ENCODE results near the gene DNAJB1. TPM values are rescaled to one million over a fixed set of nuclear protein-coding genes. Genes with fewer than 3 reads are reported as not detected.
A peak's percentile ranks its signal among the peaks of the same experiment; 100 is the strongest.

Gene DNAJB1
- total and polyA plus RNA-seq, 7 experiments from 2014 or later: 87.4 to 574 (median 221) TPM

DNA sequence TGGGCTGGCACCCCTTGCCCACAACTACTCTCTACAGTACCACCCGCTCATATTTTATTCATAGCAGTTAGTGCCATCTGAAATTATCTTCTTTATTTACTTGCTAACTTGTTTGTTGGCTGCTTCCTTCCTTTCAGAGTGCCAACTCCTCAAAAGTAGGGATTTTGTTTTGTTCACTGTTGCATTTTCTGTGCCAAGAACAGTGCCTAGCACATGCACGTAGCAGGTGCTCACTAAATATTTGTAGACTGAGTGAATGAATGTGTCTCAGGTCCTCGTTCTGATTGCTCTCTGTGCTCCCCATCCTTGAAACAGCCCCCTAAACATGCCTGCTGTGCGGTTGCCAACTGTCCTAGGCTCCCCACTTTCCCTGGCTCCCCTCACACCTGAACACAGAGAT is 23.8 kb downstream of the DNAJB1 start:
- ChIA-PET CTCF (interaction anchor here (3.2 kb wide), 1 partner anchor 13 kb away, joined by 16 read pairs; no protein-coding TSS in a partner anchor), POLR2A (interaction anchor here (4.0 to 34.0 kb wide), 2 partner anchors 11 to 37 kb away, joined by 58 to 1101 read pairs; partner anchors contain the start of genes DNAJB1 and TECR)

DNA sequence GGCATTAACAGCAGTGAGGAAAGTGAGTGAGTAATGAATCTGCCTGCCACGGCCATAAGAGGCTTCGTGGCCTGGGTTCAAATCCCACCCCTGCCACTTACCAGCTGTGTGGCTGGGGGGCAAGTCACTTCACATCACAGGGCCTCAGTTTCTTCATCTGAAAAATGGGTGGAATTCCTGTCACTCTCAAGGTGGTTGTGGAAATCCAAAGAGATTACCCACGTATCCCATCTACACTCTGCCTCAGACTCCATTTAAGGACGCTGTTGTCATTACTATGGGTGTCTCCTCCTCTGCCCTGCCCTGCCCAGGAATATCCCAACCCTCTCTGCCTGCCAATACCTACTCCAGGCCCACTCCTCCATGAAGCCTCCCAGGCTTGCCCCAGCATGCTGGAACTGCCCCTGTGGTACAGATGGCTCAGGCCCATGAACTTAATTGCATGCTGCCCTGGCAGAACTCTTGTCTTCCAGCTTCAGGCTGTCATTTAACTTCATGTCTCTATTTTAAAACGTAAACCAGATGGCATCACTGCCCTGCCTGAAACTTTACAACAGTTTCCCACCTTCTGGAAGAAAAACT is 25.4 kb downstream of the DNAJB1 start:
- Mint-ChIP-seq H3K9me3 (no peaks in the 10 kb centered on the region), H3K4me1 (peaks cover 5 to 35% (median 28%) of the 10 kb centered on the region in 7 donors), H3K4me3 (no peak overlapping the region), H3K27me3 (no peaks in the 10 kb centered on the region), H3K36me3 (peaks cover 0 to 23% (median 19%) of the 10 kb centered on the region in 5 donors), H3K27ac (peak overlapping the region in 8 of 9 donors; percentile 15 to 80 (median 64))
- Histone ChIP-seq H3K27me3 (ENCODE audit: control insufficient read depth in 2 of 2, insufficient read depth in 2 of 2, low read length in 2 of 2) (no peaks in the 10 kb centered on the region), H3K4me1 (ENCODE audit: control insufficient read depth in 2 of 2, insufficient read depth in 2 of 2, low read length in 2 of 2) (peaks cover 12 to 14% of the 10 kb centered on the region in 2 donors), H3K36me3 (ENCODE audit: control insufficient read depth in 2 of 3, insufficient read depth in 3 of 3, low read length in 3 of 3) (peaks cover 0 to 10% (median 3%) of the 10 kb centered on the region in 3 experiments), H3K9me3 (ENCODE audit: control insufficient read depth in 2 of 3, low read length in 3 of 3) (no peaks in the 10 kb centered on the region), H3K4me3 (ENCODE audit: low read length) (no peak overlapping the region), H3K27ac (ENCODE audit: low read depth, low read length) (no peak overlapping the region)
- ATAC-seq (no peak), DNase-seq (no peak)
- CTCF ChIA-PET: interaction anchor here (0.7 kb wide), 2 partner anchors 68 to 325 kb away, joined by 3 to 7 read pairs; no protein-coding TSS in a partner anchor
- intact Hi-C loops (cut with micrococcal nuclease): no loop called here
- POLR2A ChIA-PET: interaction anchor here (1.1 to 34.0 kb wide), 2 partner anchors 39 to 59 kb away, joined by 3 to 1101 read pairs; partner anchors contain the start of genes DNAJB1 and TECR

More for the DNA sequence above, 23.8 kb downstream of the DNAJB1 start:
- Histone ChIP-seq H3K4me1 (ENCODE audit: control insufficient read depth in 2 of 2, insufficient read depth in 2 of 2, low read length in 2 of 2) (peaks cover 12 to 14% of the 10 kb centered on the region in 2 donors), H3K36me3 (ENCODE audit: control insufficient read depth in 2 of 3, insufficient read depth in 3 of 3, low read length in 3 of 3) (peaks cover 0 to 10% (median 0%) of the 10 kb centered on the region in 3 experiments), H3K27ac (ENCODE audit: low read depth, low read length) (peak overlapping the region; percentile 53), H3K27me3 (ENCODE audit: control insufficient read depth in 2 of 2, insufficient read depth in 2 of 2, low read length in 2 of 2) (no peaks in the 10 kb centered on the region), H3K9me3 (ENCODE audit: control insufficient read depth in 2 of 3, low read length in 3 of 3) (no peaks in the 10 kb centered on the region), H3K4me3 (ENCODE audit: low read length) (no peak overlapping the region)
- intact Hi-C loops (cut with micrococcal nuclease): no loop called here
- no peaks in the 10 kb centered on the region for H3K27me3 Mint-ChIP-seq
- H3K4me3 Mint-ChIP-seq: peak overlapping the region; percentile 74 to 91 (median 88)
- no peaks in the 10 kb centered on the region for H3K9me3 Mint-ChIP-seq
- ATAC-seq (no peak), DNase-seq (no peak)
- H3K36me3 Mint-ChIP-seq: peaks cover 0 to 16% (median 15%) of the 10 kb centered on the region in 5 donors
- peaks cover 5 to 35% (median 28%) of the 10 kb centered on the region in 7 donors for H3K4me1 Mint-ChIP-seq
- H3K27ac Mint-ChIP-seq: peak overlapping the region; percentile 25 to 93 (median 82)

DNA sequence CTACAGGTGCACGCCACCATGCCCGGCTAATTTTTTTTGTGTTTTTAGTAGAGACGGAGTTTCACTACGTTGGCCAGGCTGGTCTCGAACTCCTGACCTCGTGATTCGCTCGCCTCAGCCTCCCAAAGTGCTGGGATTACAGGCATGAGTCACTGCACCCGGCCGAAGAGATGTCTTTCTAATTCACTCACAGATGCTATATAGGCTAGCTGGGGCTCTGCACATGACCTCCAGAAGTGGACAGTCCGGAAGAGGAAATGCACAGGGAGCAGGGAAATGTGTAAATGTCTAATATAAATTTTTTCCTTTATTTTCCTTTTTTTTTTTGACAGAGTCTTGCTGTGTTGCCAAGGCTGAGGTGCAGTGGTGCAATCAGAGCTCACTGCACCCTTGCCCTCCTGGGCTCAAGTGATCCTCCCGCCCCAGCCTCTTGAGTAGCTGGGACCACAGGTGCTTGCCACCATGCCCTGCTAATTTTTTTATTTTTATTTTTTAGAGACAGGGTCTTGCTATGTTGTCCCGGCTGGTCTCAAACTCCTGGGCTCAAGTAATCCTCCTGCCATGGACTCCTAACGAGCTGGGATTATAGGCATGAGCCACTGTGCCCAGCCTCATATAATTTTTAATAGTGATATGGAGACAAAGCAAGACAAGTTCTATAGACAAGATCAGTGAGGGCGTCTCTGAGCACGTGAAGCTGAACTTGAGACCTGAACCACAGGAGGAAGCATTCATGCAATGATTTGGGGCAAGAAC is 30.6 kb downstream of the DNAJB1 start:
- DNase-seq: no peak
- Mint-ChIP-seq H3K4me3 (no peak overlapping the region), H3K27me3 (no peaks in the 10 kb centered on the region), H3K4me1 (peaks cover 5 to 12% (median 11%) of the 10 kb centered on the region in 7 donors), H3K27ac (peak overlapping the region in 1 of 9 donors; percentile 48), H3K36me3 (peaks cover 0 to 19% (median 14%) of the 10 kb centered on the region in 5 donors), H3K9me3 (no peaks in the 10 kb centered on the region)
- POLR2A ChIA-PET: interaction anchor here (1.5 to 3.2 kb wide), 2 partner anchors 19 to 33 kb away, joined by 5 to 10 read pairs; no protein-coding TSS in a partner anchor
- Histone ChIP-seq H3K36me3 (ENCODE audit: control insufficient read depth in 2 of 3, insufficient read depth in 3 of 3, low read length in 3 of 3) (peaks cover 0 to 14% (median 3%) of the 10 kb centered on the region in 3 experiments), H3K4me1 (ENCODE audit: control insufficient read depth in 2 of 2, insufficient read depth in 2 of 2, low read length in 2 of 2) (peaks cover 0 to 9% of the 10 kb centered on the region in 2 donors), H3K27me3 (ENCODE audit: control insufficient read depth in 2 of 2, insufficient read depth in 2 of 2, low read length in 2 of 2) (no peaks in the 10 kb centered on the region), H3K27ac (ENCODE audit: low read depth, low read length) (no peak overlapping the region), H3K9me3 (ENCODE audit: control insufficient read depth in 2 of 3, low read length in 3 of 3) (no peaks in the 10 kb centered on the region), H3K4me3 (ENCODE audit: low read length) (no peak overlapping the region)
- CTCF ChIA-PET: interaction anchor here (0.6 to 2.3 kb wide), 6 partner anchors 9 to 1346 kb away, joined by 3 to 11 read pairs (median 4); partner anchors contain the start of gene ASF1B
- ATAC-seq: no peak
- intact Hi-C loops (cut with micrococcal nuclease): loop anchor here (2.0 to 10.0 kb wide), 5 partner anchors 55 to 605 kb away; partner anchors contain the start of genes ADGRL1 (in 1 of the 2) and PKN1 (in 1 of the 2)

DNA sequence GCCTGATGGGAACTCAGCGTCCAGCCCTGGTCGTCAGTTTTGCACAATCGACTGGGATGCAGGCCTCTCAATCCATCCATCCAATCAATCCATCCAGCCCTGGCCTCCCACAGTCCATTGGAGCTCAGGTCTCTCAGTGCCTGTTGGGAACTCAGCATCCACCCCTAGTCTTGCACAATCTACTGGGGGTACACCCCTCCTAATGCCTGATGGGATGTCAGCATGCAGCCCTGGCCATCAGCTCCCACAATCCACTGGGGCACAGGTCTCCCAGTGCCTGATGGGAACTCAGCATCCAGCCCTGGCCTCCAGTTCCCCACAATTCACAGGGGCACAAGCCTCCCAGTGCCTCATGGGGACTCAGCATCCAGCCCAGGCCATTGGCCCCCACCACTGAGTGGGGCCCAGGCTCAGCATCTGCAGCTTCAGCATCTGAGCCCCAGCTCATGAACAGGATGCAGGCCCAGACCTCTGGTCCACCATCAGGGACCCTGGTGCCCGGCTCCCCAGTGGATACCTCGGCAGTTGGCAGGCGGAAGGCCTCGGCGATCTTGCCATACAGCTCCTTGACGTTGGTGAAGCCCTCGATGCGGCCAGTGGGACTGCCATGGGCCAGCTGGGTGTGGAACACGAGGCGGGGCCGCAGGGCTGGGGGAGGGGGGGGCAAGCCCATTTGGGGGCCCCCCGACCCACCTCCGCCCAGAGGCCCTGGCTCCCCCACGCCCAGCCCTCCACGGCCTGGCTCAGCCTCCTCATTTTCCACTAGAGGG is 35.8 kb downstream of the DNAJB1 start:
- Histone ChIP-seq H3K36me3 (ENCODE audit: control insufficient read depth in 2 of 3, insufficient read depth in 3 of 3, low read length in 3 of 3) (peaks cover 0 to 43% (median 0%) of the 10 kb centered on the region in 3 experiments), H3K27ac (ENCODE audit: low read depth, low read length) (no peak overlapping the region), H3K27me3 (ENCODE audit: control insufficient read depth in 2 of 2, insufficient read depth in 2 of 2, low read length in 2 of 2) (no peaks in the 10 kb centered on the region), H3K4me3 (ENCODE audit: low read length) (no peak overlapping the region), H3K4me1 (ENCODE audit: control insufficient read depth in 2 of 2, insufficient read depth in 2 of 2, low read length in 2 of 2) (peaks cover 0 to 9% of the 10 kb centered on the region in 2 donors), H3K9me3 (ENCODE audit: control insufficient read depth in 2 of 3, low read length in 3 of 3) (no peaks in the 10 kb centered on the region)
- POLR2A ChIA-PET: interaction anchor here (0.6 kb wide), 1 partner anchor 75 kb away, joined by 3 read pairs; no protein-coding TSS in a partner anchor
- peaks cover 6 to 12% (median 11%) of the 10 kb centered on the region in 7 donors for H3K4me1 Mint-ChIP-seq
- peaks cover 0 to 10% (median 0%) of the 10 kb centered on the region in 5 donors for H3K36me3 Mint-ChIP-seq
- CTCF ChIA-PET: interaction anchor here (0.7 to 1.9 kb wide), 4 partner anchors 22 to 68 kb away, joined by 3 to 6 read pairs (median 4); no protein-coding TSS in a partner anchor
- H3K9me3 Mint-ChIP-seq: peaks cover 0 to 2% (median 0%) of the 10 kb centered on the region in 11 donors
- H3K4me3 Mint-ChIP-seq: no peak overlapping the region
- no peak overlapping the region for H3K27ac Mint-ChIP-seq
- intact Hi-C loops (cut with micrococcal nuclease): loop anchor here (10.0 kb wide), 2 partner anchors 278 to 598 kb away; partner anchors contain the start of gene ADGRL1 (in 1 of the 2)
- no peak for ATAC-seq
- no peaks in the 10 kb centered on the region for H3K27me3 Mint-ChIP-seq
- DNase-seq: no peak

DNA sequence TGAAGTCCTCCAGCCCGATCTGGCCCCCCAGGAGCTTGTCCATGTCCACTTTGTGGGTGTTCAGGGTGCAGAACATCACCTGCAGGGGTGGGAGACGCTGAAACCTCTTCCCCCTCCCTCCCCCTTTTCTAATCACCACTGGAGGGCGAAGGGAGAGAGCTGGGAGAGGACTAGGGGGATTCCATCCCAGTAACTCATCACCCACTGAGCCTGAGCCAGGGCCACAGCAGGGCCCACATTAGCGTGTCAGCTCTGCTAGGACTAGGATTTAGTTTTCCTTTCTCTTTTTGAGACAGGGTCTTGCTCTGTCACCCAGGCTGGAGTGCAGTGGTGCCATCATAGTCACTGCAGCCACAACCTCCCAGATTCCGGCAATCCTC is 37.5 kb downstream of the DNAJB1 start:
- Histone ChIP-seq H3K4me3 (ENCODE audit: low read length) (no peak overlapping the region), H3K4me1 (ENCODE audit: control insufficient read depth in 2 of 2, insufficient read depth in 2 of 2, low read length in 2 of 2) (no peaks in the 10 kb centered on the region), H3K27me3 (ENCODE audit: control insufficient read depth in 2 of 2, insufficient read depth in 2 of 2, low read length in 2 of 2) (no peaks in the 10 kb centered on the region), H3K27ac (ENCODE audit: low read depth, low read length) (no peak overlapping the region), H3K36me3 (ENCODE audit: control insufficient read depth in 2 of 3, insufficient read depth in 3 of 3, low read length in 3 of 3) (peaks cover 0 to 43% (median 0%) of the 10 kb centered on the region in 3 experiments), H3K9me3 (ENCODE audit: control insufficient read depth in 2 of 3, low read length in 3 of 3) (no peaks in the 10 kb centered on the region)
- intact Hi-C loops (cut with micrococcal nuclease): loop anchor here (1.0 to 10.0 kb wide), 4 partner anchors 48 to 596 kb away; partner anchors contain the start of gene ADGRL1 (in 1 of the 2)
- H3K9me3 Mint-ChIP-seq: peaks cover 0 to 3% (median 0%) of the 10 kb centered on the region in 11 donors
- H3K4me3 Mint-ChIP-seq: no peak overlapping the region
- CTCF ChIA-PET: interaction anchor here (0.5 to 2.2 kb wide), 17 partner anchors 8 to 344 kb away, joined by 3 to 8 read pairs (median 4); partner anchors contain the start of genes ASF1B and GIPC1
- H3K36me3 Mint-ChIP-seq: peaks cover 0 to 10% (median 0%) of the 10 kb centered on the region in 5 donors
- peaks cover 0 to 12% (median 10%) of the 10 kb centered on the region in 7 donors for H3K4me1 Mint-ChIP-seq
- H3K27me3 Mint-ChIP-seq: no peaks in the 10 kb centered on the region
- DNase-seq (no peak), ATAC-seq (no peak)
- peak overlapping the region in 1 of 9 donors; percentile 21 for H3K27ac Mint-ChIP-seq
- POLR2A ChIA-PET: interaction anchor here (1.6 to 1.9 kb wide), 2 partner anchors 15 to 26 kb away, joined by 5 to 7 read pairs; partner anchors contain the start of gene GIPC1
